B cell (primary cell): ENCODE data around the gene DRC1. TPM values are rescaled to one million over a fixed set of nuclear protein-coding genes. Genes with fewer than 3 reads are reported as not detected.

Experiments
- ATAC-seq: fragments of 200-7000 bp; cut with Tn5 transposase; one replicate; pipeline ENCODE4 v1.10.0; 2021; ENCODE audit warnings: low read depth, mild to moderate bottlenecking, moderate number of reproducible peaks, moderate library complexity
- CTCF ChIA-PET: fragments of 350-600 bp; sonication (Branson Sonifier 250); formaldehyde crosslinking; loops from one replicate; lab custom pipeline; 2021; ENCODE audit warnings: antibody characterized with exemption, inconsistent platforms; lab: Charles Lee
- POLR2A ChIA-PET: fragments of 350-600 bp; sonication (Branson Sonifier 250); formaldehyde crosslinking; loops from one replicate; lab custom pipeline; 2021; ENCODE audit warnings: antibody characterized with exemption; lab: Charles Lee
- DNase-seq: peaks from one replicate; pipeline ENCODE4 v3.0.0; 2013
- H2AFZ ChIP-seq: 2 replicates; pipeline ENCODE4 v1.6.1; 2012; ENCODE audit warnings: mild to moderate bottlenecking, low read depth, low read length; ENCODE audit not compliant: insufficient read depth, poor library complexity, severe bottlenecking
- H3K27ac ChIP-seq, 2 donors: 1 replicate in 1 of 2; 2 replicates in 1 of 2; pipeline ENCODE4 v1.5.1; 2012 to 2013; ENCODE audit warnings: low read length in 2 of 2, mild to moderate bottlenecking in 2 of 2, moderate library complexity in 1 of 2
- H3K27me3 ChIP-seq, 4 experiments: fragments of 200-600 bp in 1 of 4; sonication (generic) in 1 of 4; replicated peaks in 1 of 4; 1 replicate in 2 of 4; 2 replicates in 2 of 4; pipeline versions ENCODE4 v1.6.1 to v1.7.0; 2013 to 2016; ENCODE audit warnings: low read length in 3 of 4, mild to moderate bottlenecking in 2 of 4, mixed read lengths in 1 of 4, moderate library complexity in 1 of 4; ENCODE audit not compliant: insufficient read depth in 4 of 4, control insufficient read depth in 3 of 4; ENCODE audit errors: control extremely low read depth in 1 of 4
- H3K36me3 ChIP-seq, 2 experiments: replicated peaks in 1 of 2; 1 replicate in 1 of 2; 2 replicates in 1 of 2; pipeline versions ENCODE4 v1.6.1 to v1.7.1; 2013; ENCODE audit warnings: low read length in 1 of 2; ENCODE audit not compliant: insufficient read depth in 2 of 2, control insufficient read depth in 1 of 2; ENCODE audit errors: control extremely low read depth in 1 of 2, extremely low read depth in 1 of 2
- H3K4me1 ChIP-seq, 2 donors: fragments of 200-600 bp in 1 of 2; sonication (generic) in 1 of 2; 1 replicate in 1 of 2; 2 replicates in 1 of 2; pipeline versions ENCODE4 v1.5.1 to v1.6.1; 2013 to 2017; ENCODE audit warnings: low read length in 2 of 2; ENCODE audit not compliant: control insufficient read depth in 2 of 2, insufficient read depth in 2 of 2
- H3K4me2 ChIP-seq: replicated peaks from 2 replicates; pipeline ENCODE3; 2012; ENCODE audit warnings: mild to moderate bottlenecking, low read depth, low read length; ENCODE audit not compliant: poor library complexity, severe bottlenecking
- H3K4me3 ChIP-seq, 5 experiments: fragments of 200-600 bp in 1 of 5; sonication (generic) in 1 of 5; 1 replicate in 3 of 5; 2 replicates in 2 of 5; pipeline versions ENCODE4 v1.5.1 to v1.7.0; 2011 to 2016; ENCODE audit warnings: low read length in 4 of 5, mild to moderate bottlenecking in 4 of 5, low read depth in 2 of 5, control low read depth in 1 of 5, moderate library complexity in 1 of 5; ENCODE audit not compliant: insufficient read depth in 1 of 5; ENCODE audit errors: control extremely low read depth in 1 of 5, extremely low read depth in 1 of 5
- H3K79me2 ChIP-seq: fragments of 200-600 bp; sonication (generic); one replicate; pipeline ENCODE4 v1.6.0; 2016; ENCODE audit warnings: low read length; ENCODE audit not compliant: control insufficient read depth, insufficient read depth
- H3K9ac ChIP-seq: fragments of 200-600 bp; sonication (generic); 2 replicates; pipeline ENCODE4 v1.6.1; 2017; ENCODE audit warnings: mild to moderate bottlenecking, low read length, moderate library complexity
- H3K9me3 ChIP-seq, 3 donors: one replicate each; pipeline versions ENCODE4 v1.6.1 to v1.7.1; 2013; ENCODE audit warnings: low read length in 2 of 3; ENCODE audit not compliant: control insufficient read depth in 2 of 3, insufficient read depth in 1 of 3; ENCODE audit errors: control extremely low read depth in 1 of 3
- H4K20me1 ChIP-seq: 2 replicates; pipeline ENCODE4 v1.6.0; 2012; ENCODE audit warnings: mild to moderate bottlenecking, low read length; ENCODE audit not compliant: insufficient read depth, control insufficient read depth, poor library complexity, severe bottlenecking
- H3K27ac Mint-ChIP-seq: one replicate; pipeline ENCODE4 v1.8.0; 2021; ENCODE audit warnings: mixed read lengths
- H3K27me3 Mint-ChIP-seq: one replicate; pipeline ENCODE4 v1.8.0; 2021; ENCODE audit warnings: mixed read lengths
- H3K4me1 Mint-ChIP-seq: one replicate; pipeline ENCODE4 v1.8.0; 2021; ENCODE audit warnings: mixed read lengths
- H3K4me3 Mint-ChIP-seq: one replicate; pipeline ENCODE4 v1.8.0; 2021; ENCODE audit warnings: mixed read lengths
- H3K9me3 Mint-ChIP-seq: one replicate; pipeline ENCODE4 v1.8.0; 2022; ENCODE audit warnings: mixed read lengths; ENCODE audit not compliant: insufficient read depth
- CTCF ChIP-seq: fragments of 200-600 bp; IDR thresholded peaks from one replicate; pipeline ENCODE4 v1.8.0; 2022; ENCODE audit warnings: antibody characterized with exemption, mild to moderate bottlenecking
- EZH2 ChIP-seq: IDR thresholded peaks from 2 replicates; pipeline ENCODE4 v1.6.1; 2012; ENCODE audit warnings: borderline replicate concordance, low read depth, mild to moderate bottlenecking, moderate library complexity, low read length; ENCODE audit not compliant: insufficient read depth, poor library complexity, severe bottlenecking
- WGBS: methylation state at CpG from one replicate; pipeline ENCODE4 v1.1.5; 2013; ENCODE audit warnings: missing lambda C conversion rate; ENCODE audit not compliant: insufficient coverage; 5-methylcytosine and 5-hydroxymethylcytosine counted together
- intact Hi-C: fragments of 100-400 bp; cut with micrococcal nuclease; formaldehyde crosslinking; loops from one replicate; pipeline ENCODE4 v1.10.0; 2022
- polyA plus RNA-seq: library from polyadenylated mRNA; depleted of rRNA; stranded (reverse); fragments of >200 nt; gene quantifications from 2 replicates; pipeline ENCODE4 v1.2.3, GENCODE V29; 2012
- total RNA-seq, 2 donors: library from RNA; stranded (reverse); fragments of 120-200 nt in 1 of 2; gene quantifications; 1 replicate in 1 of 2; 2 replicates in 1 of 2; pipeline versions ENCODE4 v1.2.3 to v1.2.4, GENCODE V29; 2013 to 2022

DRC1 gene
- total and polyA plus RNA-seq, 2 donors (not counting 1 experiment from before 2014, with no cell fraction given) = not detected

- Histone ChIP-seq H3K27me3 (no peaks in the 10 kb centered on the region), H3K36me3 (no peaks in the 10 kb centered on the region), H3K4me1 (no peaks in the 10 kb centered on the region), H3K4me2 (no peak overlapping the region), H3K9ac (no peak overlapping the region), H4K20me1 (no peaks in the 10 kb centered on the region), H3K4me3 (no peak overlapping the region), H3K79me2 (no peaks in the 10 kb centered on the region), H2AFZ (no peak overlapping the region), H3K27ac (no peak overlapping the region), H3K9me3 (peaks cover 0 to 8% (median 0%) of the 10 kb centered on the region in 3 donors)
- H3K27me3 Mint-ChIP-seq = peaks cover 3% of the 10 kb centered on the region
- H3K9me3 Mint-ChIP-seq = peaks cover 4% of the 10 kb centered on the region
- ChIA-PET POLR2A (no interaction called here), CTCF (no interaction called here)
- TF ChIP-seq CTCF = no peak
- TF ChIP-seq EZH2 = no peak
- peaks cover 3% of the 10 kb centered on the region for H3K4me1 Mint-ChIP-seq
- H3K27ac Mint-ChIP-seq = no peak overlapping the region
- ATAC-seq (no peak), DNase-seq (no peak)
- 88% methylated on average over 18 of the region's 22 CpGs for WGBS
- H3K4me3 Mint-ChIP-seq = no peak overlapping the region
- intact Hi-C loops = no loop called here
Observed at GRCh38 chr2:26475832-26476501, 74.2 kb downstream of the DRC1 start.

- WGBS = 58% methylated on average over 33 of the region's 33 CpGs
- intact Hi-C loops = no loop called here
- H3K9ac ChIP-seq = no peak overlapping the region
- ATAC-seq = no peak
- ChIA-PET CTCF (no interaction called here), POLR2A (no interaction called here)
- peaks cover 0 to 2% (median 0%) of the 10 kb centered on the region in 3 donors for H3K9me3 ChIP-seq
- Mint-ChIP-seq H3K27ac (no peak overlapping the region), H3K4me1 (peaks cover 3% of the 10 kb centered on the region), H3K4me3 (no peak overlapping the region), H3K27me3 (peaks cover 3% of the 10 kb centered on the region), H3K9me3 (no peaks in the 10 kb centered on the region)
- no peaks in the 10 kb centered on the region for H4K20me1 ChIP-seq
- no peak overlapping the region for H3K27ac ChIP-seq
- H3K36me3 ChIP-seq = no peaks in the 10 kb centered on the region
- no peak overlapping the region for H2AFZ ChIP-seq
- H3K4me3 ChIP-seq = no peak overlapping the region
- no peaks in the 10 kb centered on the region for H3K79me2 ChIP-seq
- H3K4me2 ChIP-seq = no peak overlapping the region
- no peaks in the 10 kb centered on the region for H3K27me3 ChIP-seq
- no peak for DNase-seq
- TF ChIP-seq EZH2 (no peak), CTCF (no peak)
- H3K4me1 ChIP-seq = no peaks in the 10 kb centered on the region
Observed at GRCh38 chr2:26477126-26477910, 75.6 kb downstream of the DRC1 start.
